ENCODE measurements around the gene PGF.

Gene PGF

DNA sequence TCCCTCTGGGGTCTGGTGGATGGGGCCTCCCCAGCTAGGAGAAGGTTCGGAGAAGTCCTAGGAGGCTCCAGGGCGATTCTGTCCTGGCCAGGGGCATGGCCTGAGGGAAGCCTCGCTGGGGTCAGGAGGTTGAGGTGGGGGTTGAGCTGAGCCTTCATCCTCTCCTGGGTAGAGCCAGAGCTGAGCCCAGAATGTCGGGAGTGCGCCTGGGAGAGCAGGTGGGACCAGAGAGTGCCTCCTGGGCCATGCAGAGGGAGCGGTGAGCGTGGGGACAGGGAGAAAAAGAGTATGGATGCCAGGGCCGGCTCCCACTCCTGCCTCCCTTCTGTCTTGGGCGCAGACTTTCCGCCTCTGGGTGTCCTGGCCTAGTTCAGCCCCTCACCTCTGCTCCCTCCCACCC lies 45.5 kb downstream of the PGF start (continued):
- no peak for TF ChIP-seq OVOL3 (tag by site-specific recombination; IDR thresholded peaks at IDR 0.05)

DNA sequence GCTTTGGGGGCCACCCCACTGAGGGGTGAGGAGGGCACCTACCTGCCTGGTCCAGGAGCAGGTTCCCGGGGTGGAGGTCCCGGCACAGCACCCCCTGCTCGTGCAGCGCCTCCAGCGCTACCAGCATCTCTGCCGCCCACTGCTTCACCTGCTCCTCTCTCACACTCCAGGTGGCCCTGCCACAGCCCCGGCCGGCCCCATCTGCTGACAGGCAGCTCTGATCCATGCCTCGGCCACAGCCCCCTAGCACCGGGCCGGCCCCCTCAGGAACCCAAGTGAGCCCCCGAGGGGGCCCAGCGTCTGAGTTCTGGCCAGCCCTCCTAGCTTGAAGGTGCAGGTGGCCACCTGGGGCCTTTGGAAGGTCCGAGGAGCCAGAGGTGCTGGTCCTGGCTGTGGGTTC lies 45.9 kb downstream of the PGF start:
- H3K36me3 ChIP-seq (ENCODE audit: control insufficient read depth in 2 of 2, insufficient read depth in 1 of 2, low read length in 2 of 2), result peaks cover 0 to 21% of the 10 kb centered on the region in 2 experiments; a peak in 2 of 3 replicates
- ChIA-PET POLR2A (no interaction called here), CTCF (interaction anchor here (6.3 kb wide), 1 partner anchor 14 kb away, joined by 64 read pairs; no protein-coding TSS in a partner anchor)
- TF ChIP-seq ZNF600 (tag by site-specific recombination; IDR thresholded peaks at IDR 0.05), result no peak
- no peak for TF ChIP-seq ZNF48 (tag by site-specific recombination; IDR thresholded peaks at IDR 0.05)
- TF ChIP-seq ZNF701 (tag by site-specific recombination; IDR thresholded peaks at IDR 0.05), result no peak
- TF ChIP-seq ZNF560 (tag by site-specific recombination; IDR thresholded peaks at IDR 0.05; ENCODE audit: borderline replicate concordance), result no peak
- TF ChIP-seq ZFP41 (tag by site-specific recombination; IDR thresholded peaks at IDR 0.05; ENCODE audit: borderline replicate concordance), result no peak
- TF ChIP-seq ZNF830 (tag by site-specific recombination; IDR thresholded peaks at IDR 0.05; ENCODE audit: low read depth), result no peak
- no peak for TF ChIP-seq ZNF37A (tag by site-specific recombination; IDR thresholded peaks at IDR 0.05)
- TF ChIP-seq ZNF747 (tag by site-specific recombination; IDR thresholded peaks at IDR 0.05), result no peak
- TF ChIP-seq IKZF3 (tag by site-specific recombination; IDR thresholded peaks at IDR 0.05), result no peak
- TF ChIP-seq, protein P1, sequence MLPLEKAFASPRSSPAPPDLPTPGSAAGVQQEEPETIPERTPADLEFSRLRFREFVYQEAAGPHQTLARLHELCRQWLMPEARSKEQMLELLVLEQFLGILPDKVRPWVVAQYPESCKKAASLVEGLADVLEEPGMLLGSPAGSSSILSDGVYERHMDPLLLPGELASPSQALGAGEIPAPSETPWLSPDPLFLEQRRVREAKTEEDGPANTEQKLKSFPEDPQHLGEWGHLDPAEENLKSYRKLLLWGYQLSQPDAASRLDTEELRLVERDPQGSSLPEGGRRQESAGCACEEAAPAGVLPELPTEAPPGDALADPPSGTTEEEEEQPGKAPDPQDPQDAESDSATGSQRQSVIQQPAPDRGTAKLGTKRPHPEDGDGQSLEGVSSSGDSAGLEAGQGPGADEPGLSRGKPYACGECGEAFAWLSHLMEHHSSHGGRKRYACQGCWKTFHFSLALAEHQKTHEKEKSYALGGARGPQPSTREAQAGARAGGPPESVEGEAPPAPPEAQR (tag by site-specific recombination; IDR thresholded peaks at IDR 0.05), result no peak
- TF ChIP-seq ZNF544 (tag by site-specific recombination; IDR thresholded peaks at IDR 0.05), result no peak
- no peak for TF ChIP-seq ZNF112 (tag by site-specific recombination; IDR thresholded peaks at IDR 0.05)
- TF ChIP-seq ZNF239 (tag by site-specific recombination; IDR thresholded peaks at IDR 0.05), result no peak
- no peak for TF ChIP-seq ZSCAN23 (tag by site-specific recombination; IDR thresholded peaks at IDR 0.05)
- no peak for TF ChIP-seq ZNF341 (tag by site-specific recombination; IDR thresholded peaks at IDR 0.05; ENCODE audit: low read depth)
- TF ChIP-seq, protein P2, sequence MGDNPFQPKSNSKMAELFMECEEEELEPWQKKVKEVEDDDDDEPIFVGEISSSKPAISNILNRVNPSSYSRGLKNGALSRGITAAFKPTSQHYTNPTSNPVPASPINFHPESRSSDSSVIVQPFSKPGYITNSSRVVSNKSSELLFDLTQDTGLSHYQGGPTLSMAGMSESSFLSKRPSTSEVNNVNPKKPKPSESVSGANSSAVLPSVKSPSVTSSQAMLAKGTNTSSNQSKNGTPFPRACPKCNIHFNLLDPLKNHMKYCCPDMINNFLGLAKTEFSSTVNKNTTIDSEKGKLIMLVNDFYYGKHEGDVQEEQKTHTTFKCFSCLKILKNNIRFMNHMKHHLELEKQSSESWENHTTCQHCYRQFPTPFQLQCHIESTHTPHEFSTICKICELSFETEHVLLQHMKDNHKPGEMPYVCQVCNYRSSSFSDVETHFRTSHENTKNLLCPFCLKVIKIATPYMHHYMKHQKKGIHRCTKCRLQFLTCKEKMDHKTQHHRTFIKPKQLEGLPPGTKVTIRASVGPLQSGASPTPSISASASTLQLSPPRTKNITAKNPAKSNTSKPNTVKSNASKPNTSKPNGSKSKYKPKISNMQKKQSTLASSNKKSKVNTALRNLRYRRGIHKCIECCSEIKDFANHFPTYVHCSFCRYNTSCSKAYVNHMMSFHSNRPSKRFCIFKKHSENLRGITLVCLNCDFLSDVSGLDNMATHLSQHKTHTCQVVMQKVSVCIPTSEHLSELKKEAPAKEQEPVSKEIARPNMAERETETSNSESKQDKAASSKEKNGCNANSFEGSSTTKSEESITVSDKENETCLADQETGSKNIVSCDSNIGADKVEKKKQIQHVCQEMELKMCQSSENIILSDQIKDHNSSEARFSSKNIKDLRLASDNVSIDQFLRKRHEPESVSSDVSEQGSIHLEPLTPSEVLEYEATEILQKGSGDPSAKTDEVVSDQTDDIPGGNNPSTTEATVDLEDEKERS (tag by site-specific recombination; IDR thresholded peaks at IDR 0.05), result no peak
- TF ChIP-seq ZNF19 (tag by site-specific recombination; IDR thresholded peaks at IDR 0.05; ENCODE audit: low read depth), result no peak
- H3K4me1 ChIP-seq (ENCODE audit: control insufficient read depth, insufficient read depth, low read length), result no peaks in the 10 kb centered on the region
- H3K27ac ChIP-seq (ENCODE audit: extremely low read depth, low read depth, low read length), result no peak overlapping the region
- H3K4me3 ChIP-seq (ENCODE audit: low read depth, low read length), result no peak overlapping the region
- H3K9me3 ChIP-seq (ENCODE audit: control insufficient read depth, insufficient read depth, low read depth, low read length), result no peaks in the 10 kb centered on the region

DNA sequence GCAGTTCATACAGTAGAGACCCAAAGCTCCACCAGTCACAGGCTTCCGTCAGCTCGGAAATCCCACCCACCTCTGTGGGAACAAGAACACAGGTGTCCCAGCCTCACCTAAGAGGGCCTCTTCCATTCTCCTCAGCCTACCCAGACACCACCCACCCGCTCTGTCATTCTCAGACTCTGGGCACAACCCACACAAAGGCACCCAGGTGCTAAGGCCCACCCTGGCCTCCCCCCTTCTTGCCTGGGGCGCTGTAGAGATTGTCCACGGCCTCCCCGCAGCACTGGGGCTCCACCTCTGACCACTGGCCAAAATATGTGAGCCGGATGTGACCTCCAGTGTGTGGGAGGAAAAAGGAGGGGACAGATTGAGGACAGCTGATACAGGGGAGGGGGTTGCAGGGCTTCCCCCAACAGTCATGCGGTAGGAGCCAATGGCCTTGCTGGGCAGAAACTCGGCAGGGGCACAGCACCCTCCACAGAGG lies 46.5 kb downstream of the PGF start:
- CTCF ChIA-PET, result interaction anchor here (0.7 to 6.3 kb wide), 5 partner anchors 13 to 300 kb away, joined by 3 to 195 read pairs (median 4); no protein-coding TSS in a partner anchor
- TF ChIP-seq ZNF433 (tag by site-specific recombination; IDR thresholded peaks at IDR 0.05; ENCODE audit: low read depth) (no peak), ZEB2 (tag by site-specific recombination; IDR thresholded peaks at IDR 0.05) (no peak), ZFHX2 (tag by site-specific recombination; conservative IDR thresholded peaks at IDR 0.05) (peak; percentile 64), ZNF239 (tag by site-specific recombination; IDR thresholded peaks at IDR 0.05) (no peak), ZNF248 (tag by site-specific recombination; IDR thresholded peaks at IDR 0.05) (no peak), SP2 (tag by site-specific recombination; IDR thresholded peaks at IDR 0.05) (peak; percentile 37)
- POLR2A ChIA-PET, result interaction anchor here (1.0 to 1.4 kb wide), 2 partner anchors 10 to 14 kb away, joined by 5 to 7 read pairs; partner anchors contain the start of gene RPS6KL1
- Histone ChIP-seq H3K9me3 (ENCODE audit: control insufficient read depth, insufficient read depth, low read depth, low read length) (no peaks in the 10 kb centered on the region), H3K4me3 (ENCODE audit: low read depth, low read length) (no peak overlapping the region), H3K4me1 (ENCODE audit: control insufficient read depth, insufficient read depth, low read length) (no peaks in the 10 kb centered on the region), H3K27ac (ENCODE audit: extremely low read depth, low read depth, low read length) (no peak overlapping the region), H3K36me3 (ENCODE audit: control insufficient read depth in 2 of 2, insufficient read depth in 1 of 2, low read length in 2 of 2) (peaks cover 0 to 27% of the 10 kb centered on the region in 2 experiments; a peak in 2 of 3 replicates)
